Activated CD4-positive, CD25-positive, alpha-beta regulatory T cell treated with anti-CD3 and anti-CD28 coated beads, Interleukin-2, amount 50 U/mL, for 72 hours (primary cell): ENCODE measurements around the gene C2orf42.
"Not testable (repeated sequence)": the region's sequence is repeated elsewhere in the genome, so short reads cannot be mapped to it uniquely, and the experiment has no call there.

Source experiments
- DNase-seq: peaks from one replicate; pipeline ENCODE4 v3.0.0; 2021

Gene C2orf42

DNA sequence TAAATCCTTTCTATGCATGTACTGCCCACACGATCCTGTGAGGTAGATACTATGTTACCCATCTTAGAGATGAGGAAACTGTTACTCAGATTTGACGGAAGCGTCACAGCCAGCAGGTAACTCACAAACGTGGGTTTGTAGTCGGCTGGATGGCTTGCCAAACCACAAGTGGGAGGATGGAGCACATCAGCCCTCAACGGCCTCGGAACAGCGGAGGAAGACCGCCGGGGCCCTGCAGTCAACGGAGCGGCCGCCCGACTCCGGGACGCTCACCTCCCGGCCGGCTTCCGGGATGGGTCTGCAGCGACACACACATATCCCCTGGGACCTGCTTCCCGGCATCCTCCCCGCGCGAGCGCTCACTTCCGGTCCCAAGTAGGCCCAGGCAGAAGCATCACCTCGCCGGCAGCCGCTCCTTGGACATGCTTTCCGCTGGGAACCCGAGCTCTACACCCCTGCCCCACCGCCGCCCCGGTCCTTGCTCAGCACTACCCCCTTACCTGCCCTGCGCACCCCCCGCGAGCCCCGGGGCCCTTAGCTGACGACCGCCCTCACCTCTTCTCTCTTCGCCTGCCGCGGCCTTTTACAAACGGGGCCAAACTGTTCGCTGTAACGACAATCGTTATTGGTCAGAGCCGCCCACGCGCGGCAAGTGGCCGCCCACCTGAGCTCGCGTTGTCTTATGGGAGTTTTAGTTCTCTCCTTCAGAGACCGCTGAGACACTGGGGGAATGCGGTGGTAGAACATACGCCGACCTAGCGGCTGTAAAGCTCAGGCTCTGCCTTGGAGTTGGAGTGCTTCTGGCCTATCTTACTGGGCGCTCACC is at the start of gene C2orf42:
TSS of gene C2orf42 (minus strand) at position 602 of the 826 bp plus-strand sequence. CDS start 9,034 bp downstream, outside the sequence.
- DNase-seq = peak; percentile 93

DNA sequence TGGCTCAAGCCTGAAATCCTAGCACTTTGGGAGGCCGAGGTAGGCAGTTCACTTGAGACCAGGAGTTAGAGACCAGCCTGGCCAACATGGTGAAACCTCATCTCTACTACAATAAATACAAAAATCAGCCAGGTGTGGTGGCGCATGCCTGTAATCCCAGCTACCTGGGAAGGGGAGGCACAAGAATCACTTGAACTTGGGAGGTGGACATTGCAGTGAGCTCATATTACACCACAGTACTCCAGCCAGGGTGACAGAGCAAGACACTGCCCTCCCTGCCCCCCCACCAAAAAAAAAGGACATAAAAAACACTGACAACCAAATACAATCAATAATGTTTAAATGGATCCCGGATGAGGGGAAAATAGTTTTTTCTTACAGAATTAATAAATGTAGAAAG is 49.8 kb upstream of the C2orf42 start:
- DNase-seq = no peak

DNA sequence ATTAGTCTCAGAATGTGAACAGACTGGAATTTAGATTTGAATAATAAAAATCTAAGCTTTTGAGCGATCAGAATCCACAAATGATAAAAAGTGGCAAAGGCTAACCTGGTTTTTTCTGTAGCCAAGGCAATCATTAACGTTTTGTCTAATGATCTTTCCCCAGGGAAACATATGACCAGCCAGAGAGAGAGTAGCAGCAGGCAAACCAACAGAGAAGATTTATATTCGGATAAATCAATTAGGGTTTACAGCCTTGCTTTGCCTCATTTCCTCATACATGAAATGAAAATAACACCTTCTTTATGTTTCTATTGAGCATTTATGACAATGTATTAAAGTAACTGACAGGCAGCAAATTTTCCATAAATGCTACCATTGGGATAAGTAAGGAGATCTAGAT is 43.1 kb upstream of the C2orf42 start:
- DNase-seq = no peak

DNA sequence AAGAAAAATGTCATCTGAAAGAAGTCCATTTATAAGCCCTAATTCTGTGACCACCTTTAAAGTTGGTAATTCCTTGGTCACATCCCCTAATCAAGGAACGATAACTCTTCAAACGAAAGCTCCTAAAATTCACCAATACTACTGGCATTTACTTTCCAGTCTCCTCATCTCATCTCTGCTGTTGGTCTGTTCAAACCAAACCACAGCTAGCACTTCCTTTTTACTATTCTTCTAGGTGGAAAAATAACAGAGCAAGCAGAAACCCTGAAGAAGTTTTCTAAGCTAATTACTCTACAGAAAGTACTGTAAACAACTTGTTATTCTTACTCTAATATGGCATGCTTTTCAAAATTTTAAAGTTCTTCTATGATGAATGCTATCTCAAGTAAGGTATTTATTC is 36.0 kb upstream of the C2orf42 start:
- DNase-seq = no peak

DNA sequence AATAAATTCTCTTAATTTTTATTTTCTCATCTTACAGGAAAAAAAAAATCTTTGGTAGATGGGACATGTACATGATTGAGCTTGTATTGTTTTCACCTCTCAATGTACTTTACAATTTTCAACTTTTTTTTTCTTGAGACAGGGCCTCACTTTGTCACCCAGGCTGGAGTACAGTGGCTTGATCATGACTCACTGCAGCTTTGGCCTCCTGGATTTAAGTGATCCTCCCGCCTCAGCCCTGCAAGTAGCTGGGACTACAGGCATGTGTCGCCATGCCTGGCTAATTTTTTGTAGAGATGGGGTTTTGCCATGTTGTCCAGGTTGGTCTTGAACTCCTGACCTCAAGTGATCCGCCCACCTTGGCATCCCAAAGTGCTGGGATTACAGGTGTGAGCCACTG is 32.5 kb upstream of the C2orf42 start:
- not testable (repeated sequence) for DNase-seq

DNA sequence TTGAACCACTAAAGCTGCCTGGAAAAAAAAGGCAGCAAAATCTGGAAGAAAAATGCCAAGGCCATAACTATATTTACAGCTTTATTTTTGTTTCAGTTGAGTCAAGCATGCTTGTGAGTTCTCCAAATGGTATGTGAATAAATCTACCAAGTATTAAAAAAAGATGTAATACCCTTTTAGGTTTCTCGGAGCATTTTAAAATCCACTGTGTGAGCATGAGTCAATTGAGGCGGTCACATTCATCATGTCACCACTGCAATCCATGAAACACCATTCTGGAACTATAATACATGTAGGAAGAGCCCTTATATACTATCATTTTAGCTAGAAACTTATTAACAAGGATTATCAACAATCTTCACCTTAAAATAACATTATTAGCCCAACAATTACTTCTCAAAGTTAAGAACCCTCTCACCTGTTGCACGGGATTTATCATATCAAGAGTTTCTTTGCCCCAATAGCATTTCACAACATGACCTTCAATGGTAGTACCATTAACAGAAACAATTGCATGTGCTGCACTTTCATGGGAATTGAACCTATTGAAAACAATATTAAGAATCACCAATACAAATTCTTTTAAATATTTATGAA is 24.2 kb upstream of the C2orf42 start:
- no peak for DNase-seq

DNA sequence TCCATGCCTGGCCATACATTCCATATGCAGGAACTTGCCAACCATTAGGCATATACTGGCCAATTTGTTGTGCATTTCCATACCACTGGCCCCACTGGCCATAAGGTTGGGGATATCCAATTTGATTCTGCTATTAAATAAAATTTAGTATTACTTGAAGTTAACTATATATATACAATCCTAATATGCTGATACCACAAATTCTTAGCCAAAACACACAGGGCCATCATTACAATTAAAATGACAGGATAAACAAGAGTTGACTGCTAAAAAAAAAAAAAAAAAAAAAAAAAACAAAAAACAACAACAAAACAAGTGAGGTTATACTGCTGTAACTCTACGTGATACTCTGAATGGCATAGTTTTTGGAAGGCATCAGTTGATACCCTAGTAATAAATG is 23.5 kb upstream of the C2orf42 start:
- DNase-seq = no peak

DNA sequence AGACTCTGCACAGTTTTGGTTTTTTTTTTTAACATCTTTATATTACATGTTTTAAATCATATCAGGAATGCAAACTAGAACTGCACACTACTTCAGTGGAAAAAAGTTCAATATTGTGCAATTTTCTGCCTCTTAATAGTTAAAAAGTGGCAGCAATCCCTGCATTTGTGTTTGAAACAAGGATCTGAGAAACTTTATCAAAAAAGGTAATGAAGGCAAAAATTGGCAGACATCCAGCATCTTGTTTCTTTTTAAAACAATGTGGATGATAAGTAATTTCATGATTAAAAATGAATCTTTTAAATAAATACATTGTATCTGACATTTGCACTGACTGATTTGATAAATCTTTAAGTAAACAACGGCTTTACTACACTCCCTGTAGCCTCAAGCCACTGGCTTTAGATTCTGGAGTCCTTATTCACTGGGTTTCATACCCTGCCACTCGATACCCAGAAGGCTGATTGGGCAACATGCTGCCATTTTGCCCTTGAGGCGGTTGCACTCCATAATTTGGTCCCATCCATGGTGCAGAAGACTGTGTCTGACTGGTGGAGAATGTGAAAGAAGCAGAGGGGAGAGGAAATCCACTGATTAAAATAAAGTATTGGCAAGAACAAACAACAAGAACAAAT is 21.6 kb upstream of the C2orf42 start:
- no peak for DNase-seq

DNA sequence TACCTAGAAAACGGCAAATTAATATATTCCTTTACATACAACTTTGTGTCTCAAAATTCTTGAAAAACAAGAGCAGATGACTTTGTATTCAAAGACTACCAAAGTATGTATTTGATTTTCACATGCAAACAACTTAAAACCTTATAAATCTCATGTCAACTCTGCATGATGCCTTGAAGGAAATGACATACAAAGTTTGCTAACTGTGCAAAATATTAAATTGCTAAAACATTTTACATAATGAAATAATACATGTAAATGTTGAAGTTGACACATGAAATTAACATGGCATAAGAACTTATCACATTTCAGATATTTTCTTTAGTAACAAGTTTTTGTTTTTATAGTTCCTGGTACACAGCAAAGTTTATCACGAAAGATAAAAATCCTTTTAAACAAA is 20.8 kb upstream of the C2orf42 start:
- no peak for DNase-seq

DNA sequence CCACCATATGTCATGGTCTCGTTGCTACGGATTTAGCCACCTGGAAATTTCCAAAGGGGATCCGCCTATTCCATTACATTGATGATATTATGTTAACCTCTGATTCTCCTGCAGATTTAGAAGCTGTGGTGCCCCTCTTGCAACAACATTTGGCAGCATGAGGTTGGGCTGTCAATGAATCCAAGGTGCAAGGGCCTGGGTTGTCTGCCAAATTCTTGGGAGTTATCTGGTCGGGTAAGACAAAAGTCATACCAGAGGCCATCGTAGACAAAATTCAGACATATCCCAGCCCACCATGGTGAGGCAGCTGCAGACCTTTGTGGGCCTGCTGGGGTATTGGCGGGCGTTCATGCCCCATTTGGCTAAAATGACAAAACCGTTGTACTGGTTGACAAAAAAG is 13.6 kb upstream of the C2orf42 start:
- no peak for DNase-seq

DNA sequence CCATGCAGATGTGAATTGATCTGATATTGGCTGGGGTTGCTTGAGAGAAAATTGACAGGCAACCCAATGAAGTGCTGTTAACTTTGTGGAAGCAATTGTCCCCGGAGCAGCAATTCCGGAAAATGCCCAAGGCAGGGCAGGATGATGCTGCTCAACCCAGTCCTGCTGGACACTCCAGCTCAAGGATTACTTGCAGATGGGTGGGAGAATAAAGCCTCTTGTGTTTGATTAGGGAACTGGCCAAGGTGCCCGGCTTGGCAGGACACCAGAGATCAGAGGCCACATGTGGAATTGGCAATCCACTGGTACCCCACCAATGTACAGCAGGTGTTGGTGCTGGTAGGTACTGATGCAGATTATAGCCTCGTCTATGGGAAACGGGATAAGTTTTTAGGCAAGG is 12.3 kb upstream of the C2orf42 start:
- DNase-seq = no peak

DNA sequence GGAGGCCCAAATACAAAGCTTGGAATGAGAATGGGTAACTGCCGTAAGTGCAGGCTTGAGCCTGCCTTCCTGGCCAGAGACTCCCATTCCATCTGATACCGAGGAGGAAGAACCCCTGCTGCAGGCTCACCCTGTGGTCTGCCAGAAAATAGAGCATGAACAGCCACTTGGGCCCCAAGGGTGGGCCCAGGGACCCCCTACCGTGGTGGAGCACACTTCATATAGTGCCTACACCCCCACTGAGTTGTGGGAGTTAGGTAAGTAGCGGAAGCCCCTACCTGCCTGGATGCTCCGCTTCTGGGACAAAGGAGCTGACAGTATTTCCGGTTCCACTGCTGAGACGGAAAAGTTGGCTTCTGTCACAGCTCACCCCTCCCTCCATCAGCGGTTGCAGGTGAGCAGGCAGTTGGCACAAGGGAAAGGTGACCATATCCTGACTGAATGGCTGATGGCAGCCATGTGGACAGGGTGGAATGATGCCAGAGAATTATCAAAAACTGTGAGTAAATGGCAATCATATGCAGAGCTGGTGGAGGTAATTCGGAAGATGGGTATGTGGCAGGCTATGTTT is 11.5 kb upstream of the C2orf42 start:
- DNase-seq = no peak

DNA sequence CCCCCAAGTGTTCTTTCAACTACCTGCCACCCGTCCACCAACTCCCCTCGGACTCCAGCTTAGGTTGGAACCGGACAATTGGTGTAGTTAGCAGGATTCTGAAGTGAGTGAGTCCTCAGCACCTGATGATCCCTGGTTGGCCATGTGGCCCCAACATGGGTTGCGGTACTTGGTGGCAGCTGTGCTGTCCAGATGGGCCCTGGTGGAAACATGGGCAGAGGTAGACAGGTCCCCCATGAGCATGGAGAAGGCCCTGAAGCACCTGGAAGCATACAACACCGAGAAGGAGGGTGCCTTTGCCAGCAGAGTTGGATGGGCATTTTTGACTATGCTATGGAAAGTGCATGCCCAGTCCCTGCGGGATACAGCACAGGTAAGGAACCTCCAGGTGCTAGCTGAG is 11.0 kb upstream of the C2orf42 start:
- no peak for DNase-seq

DNA sequence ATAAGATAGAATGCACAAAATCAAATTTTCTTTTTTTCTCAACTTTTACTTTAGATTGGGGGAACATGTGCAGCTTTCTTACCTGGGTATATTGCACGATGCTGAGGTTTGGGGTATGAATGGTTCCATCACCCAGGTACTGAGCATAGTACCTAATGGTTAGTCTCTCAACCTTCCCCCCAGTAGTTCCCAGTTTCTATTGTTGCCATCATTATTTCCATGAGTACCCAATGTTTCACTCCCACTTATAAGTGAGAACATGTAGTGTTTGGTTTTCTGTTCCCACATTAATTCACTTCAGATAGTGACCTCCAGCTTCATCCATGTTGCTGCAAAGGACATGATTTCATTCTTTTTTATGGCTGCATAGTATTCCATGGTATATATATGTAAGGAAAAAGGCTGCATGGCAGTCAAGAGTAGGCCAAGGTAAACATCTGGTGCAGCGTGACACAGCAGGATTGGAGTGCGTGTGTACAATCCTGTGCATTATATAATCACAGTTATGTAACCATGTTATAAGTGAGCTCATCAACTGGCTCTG is 10.5 kb upstream of the C2orf42 start:
- no peak for DNase-seq

DNA sequence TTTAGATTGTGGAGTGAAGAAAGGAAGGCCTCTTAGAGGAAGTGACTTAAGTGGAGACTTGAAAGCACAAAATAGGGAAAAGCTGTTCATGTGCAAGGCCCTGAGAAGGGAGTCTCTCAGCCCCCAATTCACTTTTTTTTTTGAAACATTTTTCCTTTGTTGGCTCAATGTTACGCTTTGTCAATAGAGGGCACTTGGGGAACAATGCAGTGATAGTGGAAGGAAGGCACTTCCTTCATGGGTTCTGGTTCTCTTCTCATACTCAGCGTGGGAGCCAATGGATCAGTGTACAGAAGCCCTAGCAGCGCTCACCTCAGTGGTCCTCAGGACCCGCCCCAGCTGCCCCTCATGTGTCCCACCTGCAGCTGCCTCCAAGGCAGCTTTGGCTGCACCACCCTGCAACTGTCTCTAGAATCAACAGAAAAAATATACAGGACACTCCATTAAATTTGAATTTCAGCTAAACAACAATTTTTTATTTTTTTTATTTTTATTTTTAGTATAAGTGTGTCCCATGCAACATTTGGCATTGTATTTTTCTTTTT is 8.6 kb upstream of the C2orf42 start:
- DNase-seq = no peak

DNA sequence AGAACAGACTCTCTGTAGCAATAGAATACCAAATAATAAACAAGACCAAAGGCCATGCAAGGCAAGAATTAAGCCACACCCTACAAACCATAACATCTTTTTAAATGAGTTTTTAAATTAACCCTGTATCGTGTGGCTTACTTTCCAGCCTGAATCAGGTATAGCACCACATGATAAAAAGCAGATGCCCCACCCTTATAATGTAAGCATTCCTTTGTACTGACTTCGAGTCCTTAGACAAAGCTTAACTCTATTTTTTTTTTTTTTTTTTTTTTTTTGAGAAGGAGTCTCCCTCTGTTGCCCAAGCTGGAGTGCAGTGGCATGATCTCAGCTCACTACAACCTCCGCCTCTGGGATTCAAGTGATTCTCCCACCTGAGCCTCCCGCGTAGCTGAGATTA is 1.7 kb upstream of the C2orf42 start:
- DNase-seq = no peak

DNA sequence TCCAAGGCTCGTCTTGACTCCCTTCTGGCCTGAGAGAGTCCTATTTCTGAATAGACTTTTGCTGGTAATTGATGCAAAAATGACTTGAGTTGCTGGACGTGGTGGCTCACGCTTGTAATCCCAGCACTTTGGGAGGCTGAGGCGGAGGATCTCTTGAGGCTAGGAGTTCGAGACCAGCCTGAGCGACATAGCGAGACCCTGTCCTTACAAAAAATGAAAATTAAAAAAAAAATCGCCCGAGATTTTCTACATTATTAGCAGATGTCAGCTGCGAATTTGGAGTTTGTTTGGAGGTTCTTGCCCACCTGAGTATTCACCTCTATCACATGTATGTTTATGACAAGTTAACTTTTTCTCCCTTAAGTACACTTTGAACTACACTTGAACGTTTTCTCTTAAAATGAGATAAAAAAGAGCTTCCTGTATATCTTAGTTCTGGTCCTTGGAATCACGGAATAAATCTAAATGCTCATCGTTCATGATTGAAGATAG is 471 bp upstream of the C2orf42 start:
- DNase-seq = no peak

DNA sequence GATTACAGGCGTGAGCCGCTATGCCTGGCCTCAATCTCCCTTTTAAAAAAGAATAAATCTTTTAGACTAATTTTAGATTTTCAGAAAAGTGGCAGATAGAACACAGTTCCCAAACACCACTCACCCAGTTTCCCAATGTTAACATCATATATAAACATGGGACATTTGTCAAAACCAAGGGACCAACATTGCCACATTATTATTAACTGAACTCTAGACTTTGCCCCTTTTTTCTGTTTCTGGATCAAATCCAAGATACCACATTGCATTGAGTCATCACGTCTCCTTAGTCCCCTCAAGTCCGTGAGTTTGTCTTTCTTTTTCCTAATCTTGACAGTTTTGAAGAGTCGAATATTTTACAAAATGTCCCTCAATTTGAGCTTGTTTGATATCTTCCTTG is 2.4 kb downstream of the C2orf42 start:
- DNase-seq = no peak

DNA sequence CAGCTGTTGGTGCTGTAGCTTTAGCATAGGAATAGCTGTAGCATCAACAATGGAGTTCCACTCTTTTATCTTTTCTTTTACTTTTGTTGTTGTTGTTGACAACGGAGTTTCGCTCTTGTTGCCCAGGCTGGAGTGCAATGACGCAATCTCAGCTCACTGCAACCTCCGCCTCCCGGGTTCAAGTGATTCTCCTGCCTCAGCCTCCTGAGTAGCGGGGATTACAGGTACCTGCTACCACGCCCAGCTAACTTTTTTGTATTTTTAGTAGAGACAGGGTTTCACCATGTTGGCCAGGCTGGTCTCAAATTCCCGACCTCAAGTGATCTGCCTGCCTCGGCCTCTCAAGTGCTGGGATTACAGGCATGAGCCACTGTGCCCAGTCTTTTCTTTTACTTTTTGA is 3.6 kb downstream of the C2orf42 start:
- DNase-seq = not testable (repeated sequence)

DNA sequence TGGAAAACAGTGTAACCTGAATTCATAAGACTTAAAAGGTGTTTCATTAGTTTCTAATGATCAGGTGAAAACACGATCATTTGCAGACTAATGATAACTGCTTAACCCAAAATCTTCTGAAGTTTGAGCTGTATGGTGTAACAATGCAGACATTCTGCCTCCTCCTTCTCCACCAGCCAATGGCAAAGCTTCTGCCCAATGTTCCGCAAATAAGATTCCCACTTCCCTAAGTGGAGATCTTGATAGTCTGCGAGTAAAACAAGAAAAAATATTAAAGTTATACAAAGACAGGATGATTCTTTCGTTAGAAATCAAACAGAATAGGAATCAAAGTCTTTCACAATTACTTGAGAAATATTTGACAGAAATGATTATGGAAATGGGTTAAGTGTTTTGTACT is 8.1 kb downstream of the C2orf42 start:
- DNase-seq = no peak

DNA sequence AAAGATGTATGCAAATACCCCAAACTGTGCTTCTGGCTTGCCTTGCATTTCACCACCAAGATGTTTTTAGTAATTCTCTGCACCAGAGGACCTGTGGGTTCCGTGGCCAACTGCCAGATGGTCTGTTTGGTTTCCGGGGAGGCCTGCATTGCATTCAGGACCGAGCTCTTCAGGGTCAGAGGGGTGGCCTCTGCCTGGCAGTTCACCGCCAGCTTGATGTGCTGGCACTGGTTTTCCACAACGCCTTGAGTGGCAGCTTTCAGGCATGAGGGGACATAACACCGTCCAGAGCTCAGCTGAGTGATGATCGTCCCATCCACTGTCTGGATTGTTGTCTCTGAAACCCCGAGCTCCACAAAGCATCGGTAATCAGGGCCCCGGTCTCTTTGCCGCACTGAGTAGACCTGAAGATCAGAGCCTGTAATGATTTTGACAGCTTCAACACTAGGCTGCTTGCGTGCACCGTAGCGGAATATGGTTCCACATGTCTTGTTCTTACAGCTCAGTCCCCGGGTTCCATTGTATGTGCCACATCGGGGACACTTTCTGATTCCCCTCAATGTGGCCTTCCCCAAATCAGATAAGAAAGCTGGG is 9.4 kb downstream of the C2orf42 start:
- no peak for DNase-seq

DNA sequence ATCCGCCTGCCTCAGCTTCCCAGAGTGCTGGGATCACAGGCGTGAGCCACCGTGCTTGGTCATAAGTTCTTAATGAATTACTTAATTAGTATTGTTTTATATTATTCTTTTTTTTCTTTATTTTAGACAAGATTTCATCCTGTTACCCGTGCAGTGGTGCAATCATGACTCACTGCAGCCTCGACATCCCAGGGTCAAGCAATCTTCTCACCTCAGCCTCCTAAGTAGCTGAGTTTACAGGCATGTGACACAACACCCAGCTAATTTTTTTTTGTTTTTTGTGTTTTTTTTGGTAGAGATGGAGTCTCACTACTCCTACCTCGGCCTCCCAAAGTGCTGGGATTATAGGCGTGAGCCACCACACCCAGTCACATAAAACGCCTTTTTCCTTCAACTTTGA is 17.3 kb downstream of the C2orf42 start:
- DNase-seq = no peak
